22Rv1 (cell line): ENCODE data around the gene COL25A1.

Experiments used
- ZFX ChIP-seq: fragments of 450-650 bp; IDR thresholded peaks from 2 replicates; pipeline ENCODE4 v1.6.1; 2017; ENCODE audit warnings: antibody characterized with exemption, borderline replicate concordance
- TF ChIP-seq, protein P1 (sequence below): fragments of 450-650 bp; IDR thresholded peaks from 2 replicates; pipeline ENCODE4 v1.5.1; 2017; ENCODE audit warnings: mild to moderate bottlenecking

DNA sequence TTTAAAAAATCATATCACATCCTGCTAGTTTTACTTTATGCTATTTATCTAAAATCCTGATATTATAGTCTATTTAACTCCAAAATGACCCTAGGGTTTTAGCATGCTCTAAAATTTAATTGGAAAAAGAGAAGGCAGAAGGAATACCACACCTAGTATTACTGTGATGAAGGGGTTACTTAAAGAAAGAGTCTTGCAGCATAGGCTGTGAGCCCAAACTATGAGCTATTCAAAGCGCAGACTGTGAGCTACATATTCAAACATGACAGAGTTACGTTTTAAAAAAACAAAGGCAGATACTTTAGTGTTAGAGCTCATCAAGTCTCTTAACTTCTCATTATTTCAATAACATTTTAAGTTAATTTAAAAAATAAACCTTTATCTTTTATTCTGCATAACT lies 291.9 kb downstream of the COL25A1 start:
- TF ChIP-seq, protein P1, sequence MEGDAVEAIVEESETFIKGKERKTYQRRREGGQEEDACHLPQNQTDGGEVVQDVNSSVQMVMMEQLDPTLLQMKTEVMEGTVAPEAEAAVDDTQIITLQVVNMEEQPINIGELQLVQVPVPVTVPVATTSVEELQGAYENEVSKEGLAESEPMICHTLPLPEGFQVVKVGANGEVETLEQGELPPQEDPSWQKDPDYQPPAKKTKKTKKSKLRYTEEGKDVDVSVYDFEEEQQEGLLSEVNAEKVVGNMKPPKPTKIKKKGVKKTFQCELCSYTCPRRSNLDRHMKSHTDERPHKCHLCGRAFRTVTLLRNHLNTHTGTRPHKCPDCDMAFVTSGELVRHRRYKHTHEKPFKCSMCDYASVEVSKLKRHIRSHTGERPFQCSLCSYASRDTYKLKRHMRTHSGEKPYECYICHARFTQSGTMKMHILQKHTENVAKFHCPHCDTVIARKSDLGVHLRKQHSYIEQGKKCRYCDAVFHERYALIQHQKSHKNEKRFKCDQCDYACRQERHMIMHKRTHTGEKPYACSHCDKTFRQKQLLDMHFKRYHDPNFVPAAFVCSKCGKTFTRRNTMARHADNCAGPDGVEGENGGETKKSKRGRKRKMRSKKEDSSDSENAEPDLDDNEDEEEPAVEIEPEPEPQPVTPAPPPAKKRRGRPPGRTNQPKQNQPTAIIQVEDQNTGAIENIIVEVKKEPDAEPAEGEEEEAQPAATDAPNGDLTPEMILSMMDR: no peak
- no peak for TF ChIP-seq ZFX
